Stimulated activated CD8-positive, alpha-beta memory T cell treated with anti-CD3 and anti-CD28 coated beads, Interleukin-15, amount 100 ng/mL, for 1 hour (primary cell): ENCODE measurements around the gene ENTPD6.
"Not testable (repeated sequence)": the region's sequence is repeated elsewhere in the genome, so short reads cannot be mapped to it uniquely, and the experiment has no call there.

Experiments used
- DNase-seq: peaks from one replicate; pipeline ENCODE4 v3.0.0-alpha.2; 2020; ENCODE audit warnings: low read depth

ENTPD6 gene

GRCh38 chr20:25223765-25224720, 28.5 kb downstream of the ENTPD6 start:
- DNase-seq = no peak

GRCh38 chr20:25224941-25225340, 29.4 kb downstream of the ENTPD6 start:
- DNase-seq = no peak

GRCh38 chr20:25225642-25226432, 30.3 kb downstream of the ENTPD6 start:
- no peak for DNase-seq

- DNase-seq = no peak
Observed at GRCh38 chr20:25226433-25227316, 31.2 kb downstream of the ENTPD6 start.

- no peak for DNase-seq
Observed at GRCh38 chr20:25227317-25227831, 31.9 kb downstream of the ENTPD6 start.

GRCh38 chr20:25229486-25230165, 34.1 kb downstream of the ENTPD6 start:
- no peak for DNase-seq

- DNase-seq = no peak
Observed at GRCh38 chr20:25230166-25230831, 34.8 kb downstream of the ENTPD6 start.

- no peak for DNase-seq
Observed at GRCh38 chr20:25233016-25233772, 37.7 kb downstream of the ENTPD6 start.

- DNase-seq = not testable (repeated sequence)
Observed at GRCh38 chr20:25234009-25234849, 38.7 kb downstream of the ENTPD6 start.

- DNase-seq = no peak
Observed at GRCh38 chr20:25236450-25237304, 41.2 kb downstream of the ENTPD6 start.

- DNase-seq = no peak
Observed at GRCh38 chr20:25237610-25238318, 42.3 kb downstream of the ENTPD6 start.

- DNase-seq = no peak
Observed at GRCh38 chr20:25238319-25239037, 43.0 kb downstream of the ENTPD6 start.

GRCh38 chr20:25239387-25240370, 44.2 kb downstream of the ENTPD6 start:
- DNase-seq = no peak

- DNase-seq = not testable (repeated sequence)
Observed at GRCh38 chr20:25240851-25241658, 45.5 kb downstream of the ENTPD6 start.

GRCh38 chr20:25241659-25241955, 46.1 kb downstream of the ENTPD6 start:
- not testable (repeated sequence) for DNase-seq
